A549 treated with dexamethasone at 1 μM for 4 hours (cell line): Measurements from ENCODE around the gene BPHL. TPM values are rescaled to one million over a fixed set of nuclear protein-coding genes. Genes with fewer than 3 reads are reported as not detected.

Experiments used
- total RNA-seq: library from RNA; stranded (reverse); fragments of 200-300 nt; extraction: Qiagen RNA extraction; gene quantifications from 5 replicates; pipeline ENCODE4 v1.2.3, GENCODE V29; 2022

The BPHL gene
- total RNA-seq, result 19.2 to 24.4 TPM (median 23.0 TPM) in 5 replicates

DNA sequence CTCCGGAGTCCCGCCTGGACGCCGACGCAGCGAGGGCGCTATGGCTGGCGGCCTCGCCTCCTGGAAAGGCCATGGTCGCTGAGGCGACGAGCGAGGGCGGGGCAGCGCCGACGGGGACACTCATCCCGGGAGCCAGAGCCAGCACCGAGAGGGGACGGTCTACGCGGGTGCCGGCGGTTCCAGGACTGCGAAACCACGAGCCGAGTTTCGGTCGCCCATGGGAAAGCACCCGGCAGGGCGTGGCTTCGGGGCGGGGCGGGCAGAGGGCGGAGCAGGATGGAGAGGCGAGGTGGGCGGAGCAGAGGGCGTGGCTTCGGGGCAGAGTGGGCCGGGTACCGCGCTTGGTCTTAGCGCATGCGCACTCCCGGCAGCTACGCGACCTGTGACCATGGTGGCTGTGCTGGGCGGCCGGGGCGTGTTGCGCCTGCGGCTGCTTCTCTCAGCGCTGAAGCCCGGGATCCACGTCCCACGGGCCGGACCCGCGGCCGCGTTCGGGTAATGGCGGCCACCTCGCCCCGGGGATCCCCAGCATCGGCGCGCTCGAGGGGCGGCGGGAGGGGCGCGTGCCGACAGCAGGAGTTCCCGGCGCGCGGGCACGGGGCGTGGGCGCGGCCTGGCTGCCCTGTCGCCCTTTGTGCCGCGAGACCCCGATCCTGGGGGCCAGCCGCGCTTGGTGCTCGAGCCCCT, at the start of gene BPHL:
TSS of gene BPHL (plus strand) at position 359 of the 687 bp plus-strand sequence. CDS start at position 389, 30 bp downstream.

DNA sequence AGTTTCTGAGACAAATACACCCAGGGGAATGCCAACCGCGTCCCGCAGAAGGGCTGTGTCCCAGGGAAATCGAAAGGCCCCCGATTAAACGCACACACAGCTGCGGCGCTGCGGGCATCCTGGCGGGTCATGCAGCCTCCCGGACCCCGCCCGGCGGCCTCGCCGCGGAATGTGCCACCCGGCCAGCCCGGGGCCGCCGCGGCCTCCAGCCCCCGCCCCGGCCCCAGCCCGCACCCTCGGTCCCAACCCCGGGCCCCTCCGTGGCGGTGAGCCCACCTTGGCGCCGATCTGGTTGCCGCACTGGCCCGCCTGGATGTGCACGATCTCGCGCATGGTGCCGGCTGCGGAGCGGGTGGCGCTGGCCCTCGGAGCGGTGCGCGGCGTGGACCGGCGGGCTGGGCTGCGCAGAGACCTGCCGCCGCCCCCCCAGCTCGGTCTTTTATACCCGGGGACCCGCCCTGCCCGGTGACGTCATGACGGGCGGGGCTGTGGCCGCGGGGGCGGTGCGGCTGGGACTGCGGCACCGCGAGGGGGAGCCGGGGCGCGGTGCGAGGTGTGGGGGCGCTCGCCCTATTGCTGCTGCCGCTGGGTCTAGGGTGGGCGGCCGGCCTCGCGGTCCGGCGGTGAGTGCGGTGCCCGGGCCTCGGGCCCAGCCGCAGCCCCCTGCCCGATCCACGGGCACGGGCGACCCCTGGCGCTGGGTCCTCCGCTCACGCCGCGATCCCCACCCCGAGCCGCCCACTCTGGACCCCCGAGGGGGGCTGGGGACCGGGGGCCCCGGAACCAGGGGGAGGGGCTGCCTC, 38.8 kb downstream of the BPHL start, which contains the start of gene TUBB2A:
TSS of gene TUBB2A (minus strand) at position 414 of the 803 bp plus-strand sequence. CDS start at position 333, 81 bp downstream.

Other genes starting within 250 kb of the BPHL start
- gene SERPINB9, start 215.4 kb upstream of the BPHL start, total RNA-seq, result 7.2 to 11.0 TPM (median 8.9 TPM) in 5 replicates
- gene SERPINB6, start 147.1 kb upstream of the BPHL start, total RNA-seq, result 133 to 137 TPM (median 135 TPM) in 5 replicates
- gene NQO2, start 118.8 kb upstream of the BPHL start, total RNA-seq, result 57.8 to 71.6 TPM (median 68.2 TPM) in 5 replicates
- 12.0 to 13.8 TPM (median 12.5 TPM) in 5 replicates for gene RIPK1, start 50.2 kb upstream of the BPHL start, total RNA-seq
- 83.9 to 100 TPM (median 95.5 TPM) in 5 replicates for gene TUBB2A, start 38.8 kb downstream of the BPHL start, total RNA-seq
- 14.2 to 16.9 TPM (median 15.4 TPM) in 5 replicates for gene TUBB2B, start 108.9 kb downstream of the BPHL start, total RNA-seq
- 21.5 to 27.9 TPM (median 25.4 TPM) in 5 replicates for gene PSMG4, start 140.2 kb downstream of the BPHL start, total RNA-seq